Activated CD4-positive, alpha-beta T cell treated with anti-CD3 and anti-CD28 coated beads, Interleukin-2, amount 50 U/mL, for 48 hours (primary cell): ENCODE data around the gene CFAP54.

Experiments used
- DNase-seq, 2 experiments: peaks; one replicate each; pipeline ENCODE4 v3.0.0-alpha.2; 2020

CFAP54 gene

DNA sequence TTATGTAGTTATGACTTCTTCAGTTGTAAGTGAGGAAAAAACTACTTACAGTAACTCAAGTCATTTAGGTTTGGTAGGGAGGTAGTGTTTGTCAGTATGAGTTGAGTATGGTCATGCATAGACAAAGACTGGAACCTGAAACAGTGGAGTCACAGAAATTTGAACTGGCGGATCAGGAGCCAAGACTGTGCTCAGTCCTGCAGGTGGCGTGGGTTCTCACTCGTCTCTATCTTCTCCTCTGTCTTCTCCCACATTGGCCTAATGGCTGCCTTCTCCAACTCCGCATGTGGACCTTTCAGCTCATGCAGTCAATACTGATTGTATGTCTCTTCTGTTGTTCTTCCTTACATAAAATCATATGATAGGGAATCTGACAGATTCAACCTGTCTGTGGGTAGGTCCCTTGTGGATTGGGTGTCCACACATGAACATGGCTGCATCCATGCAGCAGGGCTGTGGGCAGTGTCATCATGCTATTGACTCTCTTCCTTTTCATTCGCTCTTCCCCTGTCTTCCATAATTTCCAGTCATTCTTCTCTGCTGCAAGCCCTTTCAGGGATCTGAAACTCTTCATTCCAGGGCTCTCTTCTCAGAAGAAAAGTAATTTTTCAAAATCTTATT, 338.9 kb downstream of the CFAP54 start:
- DNase-seq, result peak in 1 of 2 experiments; percentile 6

DNA sequence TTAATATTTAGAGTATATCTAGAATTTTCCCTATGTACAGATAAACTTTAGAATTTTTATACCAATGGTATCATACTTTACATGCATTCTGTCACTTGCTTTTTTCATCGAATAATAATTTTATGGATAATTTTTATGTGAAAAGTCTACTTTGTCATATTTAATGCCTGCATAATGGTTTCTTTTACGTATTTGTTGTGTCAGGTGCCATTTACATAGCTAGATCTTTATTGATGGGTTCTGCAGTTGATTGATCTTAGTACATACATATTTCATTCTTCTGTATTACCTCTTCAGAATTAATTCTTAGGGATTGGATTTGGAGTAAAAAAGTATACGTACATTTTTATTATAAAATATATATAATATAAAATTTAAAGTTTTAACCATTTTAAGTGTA, 340.0 kb downstream of the CFAP54 start:
- no peak for DNase-seq

DNA sequence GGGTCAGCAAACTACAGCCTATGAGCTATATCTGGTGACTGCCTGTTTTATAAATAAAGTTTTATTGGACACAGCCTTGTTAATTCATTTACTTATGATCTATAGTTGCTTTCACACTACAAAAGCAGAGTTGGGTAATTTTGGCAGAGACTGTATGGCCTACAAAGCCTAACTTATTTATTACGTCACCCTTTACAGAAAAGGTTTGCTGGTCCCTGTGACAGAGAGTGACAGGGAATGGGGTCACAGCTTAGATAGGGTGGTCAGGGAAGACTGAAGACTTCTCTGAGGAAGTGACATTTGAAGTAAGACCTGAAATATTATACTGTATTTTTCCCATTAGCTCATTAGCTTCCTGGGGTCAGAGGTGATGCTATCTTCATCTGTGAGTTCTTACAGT, 342.0 kb downstream of the CFAP54 start:
- no peak for DNase-seq

DNA sequence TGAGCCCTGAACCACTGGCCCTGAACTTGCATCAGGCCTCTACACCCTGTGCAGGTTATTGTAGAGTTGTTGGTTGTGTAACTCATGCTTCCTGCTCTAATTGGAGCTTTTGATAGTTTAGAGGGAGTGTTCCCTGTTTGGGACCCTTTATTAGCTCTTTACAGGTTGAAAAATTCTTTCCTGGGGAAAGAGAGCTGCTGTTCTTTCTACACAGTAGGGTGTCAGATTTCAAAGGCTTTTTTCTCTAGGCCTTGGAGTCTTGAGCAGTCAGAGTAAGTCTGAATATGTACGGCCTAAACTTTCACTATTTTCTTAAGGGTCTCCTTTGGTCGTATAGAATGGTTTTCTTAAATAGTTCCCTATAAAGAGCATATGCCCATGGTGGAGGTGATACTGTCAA, 356.9 kb downstream of the CFAP54 start:
- DNase-seq, result no peak

DNA sequence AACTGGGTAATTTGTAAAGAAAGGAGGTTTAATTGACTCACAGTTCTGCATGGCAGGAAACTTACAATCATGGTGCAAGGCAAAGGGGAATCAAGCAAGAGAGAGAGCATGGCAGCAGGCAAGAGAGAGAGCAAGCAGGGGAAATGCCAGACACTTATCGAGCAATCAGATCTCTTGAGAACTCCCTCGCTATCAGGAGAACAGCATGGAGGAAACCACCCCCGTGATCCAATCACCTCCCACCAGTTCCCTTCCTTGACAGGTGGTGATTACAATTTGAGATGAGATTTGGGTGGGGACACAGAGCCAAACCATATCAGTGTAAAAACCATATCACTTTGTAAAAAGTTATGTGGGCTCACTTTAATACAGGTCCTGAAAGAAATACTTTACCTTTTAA, 361.3 kb downstream of the CFAP54 start:
- DNase-seq, result no peak

DNA sequence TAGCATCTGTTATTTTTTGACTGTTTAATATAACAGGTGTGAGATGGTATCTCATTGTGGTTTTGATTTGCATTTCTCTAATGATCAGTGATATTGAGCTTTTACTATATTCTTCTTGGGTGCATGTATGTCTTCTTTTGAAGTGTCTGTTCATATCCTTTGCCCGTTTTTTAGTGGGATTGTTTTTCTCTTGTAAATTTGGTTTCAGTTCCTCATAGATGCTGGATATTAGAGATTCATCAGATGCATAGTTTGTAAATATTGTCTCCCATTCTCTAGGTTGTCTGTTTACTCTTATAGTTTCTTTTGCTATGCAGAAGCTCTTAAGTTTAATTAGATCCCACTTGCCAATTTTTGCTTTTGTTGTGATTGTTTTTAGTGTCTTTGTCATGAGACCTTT, 368.8 kb downstream of the CFAP54 start:
- DNase-seq, result no peak

DNA sequence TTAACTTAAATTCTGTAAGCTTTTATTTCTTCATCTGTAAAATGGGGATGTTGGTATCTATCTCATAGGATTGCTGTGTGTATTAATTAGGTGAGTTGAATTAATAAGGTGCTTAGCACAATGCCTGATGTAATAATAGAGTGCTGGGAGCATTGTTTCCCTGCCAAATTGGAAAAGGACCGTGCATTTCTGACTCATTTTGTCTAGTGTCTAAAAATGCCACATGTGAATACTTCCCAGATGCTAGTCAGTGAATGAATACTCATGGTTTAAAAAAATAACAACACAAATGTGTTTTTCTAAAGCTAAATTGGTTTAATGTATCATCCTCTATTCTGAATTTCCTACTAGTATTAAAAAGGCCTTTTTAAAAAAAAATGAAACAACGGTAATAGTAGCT, 372.3 kb downstream of the CFAP54 start:
- no peak for DNase-seq

DNA sequence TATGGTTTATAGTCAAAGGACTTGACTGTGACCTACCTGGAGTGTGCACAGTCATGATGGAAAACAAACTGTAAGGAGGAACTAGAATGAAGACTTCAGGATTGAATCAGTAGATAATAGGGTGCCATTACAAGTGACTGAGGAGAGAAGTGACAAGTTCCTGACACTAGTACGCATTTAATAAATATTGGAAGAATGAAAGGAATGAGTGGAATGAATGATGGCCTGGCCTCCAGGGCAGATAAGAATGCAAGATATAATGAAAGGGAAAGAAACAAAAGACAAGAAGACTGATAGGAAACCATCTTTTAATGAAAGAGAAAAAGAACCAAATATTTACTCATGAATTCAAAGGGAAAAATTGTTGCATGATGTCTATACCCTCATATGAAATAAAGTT, 372.9 kb downstream of the CFAP54 start:
- DNase-seq, result no peak

DNA sequence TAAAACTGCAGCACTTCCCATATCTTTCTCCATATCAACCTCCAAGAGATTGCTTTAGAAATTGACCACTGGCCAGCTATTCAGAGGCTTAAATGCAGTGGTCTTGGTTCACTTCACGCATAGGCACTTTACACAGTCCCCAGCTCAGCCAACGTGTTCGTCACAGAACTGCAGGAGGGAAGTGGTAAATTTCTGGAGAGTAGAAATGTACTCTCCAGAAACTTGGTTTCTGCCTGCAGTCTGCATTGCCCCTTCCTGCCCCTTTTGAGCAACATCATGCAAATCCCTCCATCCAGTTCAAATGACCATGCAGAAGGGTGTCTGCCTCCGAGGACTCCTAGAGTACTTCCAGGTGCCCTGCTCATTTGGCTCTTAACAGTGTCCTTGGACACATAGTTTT, 375.0 kb downstream of the CFAP54 start:
- no peak for DNase-seq

DNA sequence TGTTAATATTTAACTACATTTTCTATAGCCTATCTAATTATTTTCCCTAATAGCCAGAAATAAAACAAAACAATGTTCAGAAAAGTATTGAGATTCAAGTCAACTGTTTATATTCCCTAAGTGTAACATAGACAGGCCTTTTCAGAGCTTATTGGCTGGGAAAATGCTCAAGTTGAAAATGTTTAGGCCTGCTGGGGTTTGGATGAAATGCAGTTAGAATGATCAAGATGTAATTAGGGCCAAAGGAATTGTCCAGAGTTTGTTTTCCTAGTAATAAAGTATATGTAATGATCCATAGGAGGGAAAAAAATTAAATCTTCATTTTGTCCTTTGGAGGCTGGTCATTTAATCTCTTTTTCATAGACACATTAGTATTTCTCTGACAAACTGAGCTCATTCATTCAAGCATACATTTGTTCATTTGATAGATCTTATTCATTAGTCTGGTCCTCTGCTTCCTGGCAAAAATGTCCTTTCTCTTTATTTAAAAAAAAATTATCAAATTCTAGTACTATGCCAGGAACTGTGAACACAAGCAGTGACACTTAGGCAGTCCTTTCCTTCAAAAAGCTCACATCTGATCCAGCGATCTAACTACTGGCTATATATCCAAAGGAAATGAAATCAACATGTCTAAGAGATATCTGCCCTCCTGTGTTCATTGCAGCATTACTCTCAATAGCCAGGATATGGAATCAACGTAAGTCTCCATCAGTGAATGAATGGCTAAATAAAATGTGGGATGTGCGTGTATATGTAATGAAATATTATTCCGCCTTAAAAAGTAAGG, 377.6 kb downstream of the CFAP54 start:
- DNase-seq, result no peak

DNA sequence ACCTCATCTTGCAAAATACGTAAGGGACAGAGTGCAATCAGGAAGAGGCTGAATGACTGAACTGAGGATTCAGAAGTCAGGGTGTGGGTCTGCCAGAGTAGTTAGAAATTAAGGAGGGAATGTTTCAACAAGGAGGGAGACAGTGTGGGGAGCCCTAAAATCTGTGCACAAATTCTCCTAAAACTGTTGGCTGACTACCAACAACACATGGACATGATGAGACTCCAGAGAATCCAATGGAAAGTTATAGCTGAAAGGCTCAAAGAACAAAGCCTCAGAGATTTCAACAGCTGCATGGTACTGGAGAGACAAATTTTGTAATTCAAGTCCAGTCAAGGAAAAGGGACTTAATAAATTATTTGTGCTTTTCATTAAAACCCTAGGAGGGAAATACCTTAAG, 381.6 kb downstream of the CFAP54 start:
- DNase-seq, result no peak

DNA sequence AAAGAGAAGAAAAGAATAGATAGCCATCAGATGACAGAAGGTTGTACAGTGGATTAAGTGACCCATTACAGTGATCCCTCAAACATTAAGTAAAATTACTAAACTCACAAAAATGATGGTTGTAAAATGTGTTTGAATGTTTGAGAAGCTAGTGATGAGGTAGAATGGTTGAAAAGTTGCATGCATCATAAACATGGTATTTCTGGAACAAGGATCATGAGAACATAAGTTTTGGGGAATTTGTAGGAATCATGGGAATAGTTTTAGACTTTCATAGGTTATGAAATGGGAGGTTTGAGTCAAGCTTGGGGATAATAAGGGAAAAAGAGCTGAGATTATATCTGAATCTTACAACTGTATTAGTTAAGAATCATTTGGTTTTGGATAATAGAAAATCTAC, 383.6 kb downstream of the CFAP54 start:
- DNase-seq, result no peak

DNA sequence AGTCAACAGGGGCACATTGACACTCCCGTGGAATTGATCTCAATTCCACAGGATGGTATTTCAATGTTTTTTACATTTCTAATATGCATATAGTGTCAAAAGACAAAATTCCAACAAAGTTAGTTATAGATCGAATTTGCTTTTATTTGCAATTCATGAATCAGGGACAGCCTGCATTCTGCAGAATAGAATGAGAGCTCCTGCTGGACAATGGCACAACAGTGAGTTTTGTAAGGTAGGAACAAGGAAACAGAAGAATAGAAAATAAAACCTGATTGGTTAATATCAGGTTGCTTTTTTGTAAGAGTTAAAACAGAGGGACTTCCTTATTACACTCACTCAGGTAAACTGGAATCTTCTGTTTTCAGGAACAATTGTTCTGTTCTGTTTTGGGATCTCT, 384.8 kb downstream of the CFAP54 start:
- no peak for DNase-seq

DNA sequence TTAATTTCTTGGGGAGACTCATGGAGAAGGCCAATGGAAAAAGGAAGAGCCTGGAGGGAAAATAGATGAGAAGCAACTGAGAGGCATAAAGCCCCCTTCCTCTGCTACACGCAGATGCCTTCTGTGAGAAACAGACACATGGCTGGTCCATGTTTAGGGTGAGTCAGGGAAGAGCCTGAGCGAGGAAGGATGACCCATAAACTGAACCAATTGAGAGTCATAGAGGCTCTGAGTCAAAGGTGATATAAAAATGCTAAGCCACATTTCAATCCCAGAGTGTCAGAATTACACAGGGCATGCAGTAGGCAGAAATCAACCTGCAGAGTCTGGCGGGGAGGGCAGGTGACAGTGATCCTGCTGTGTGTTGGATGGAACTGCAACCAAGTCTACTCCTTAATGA, 387.6 kb downstream of the CFAP54 start:
- DNase-seq, result no peak

DNA sequence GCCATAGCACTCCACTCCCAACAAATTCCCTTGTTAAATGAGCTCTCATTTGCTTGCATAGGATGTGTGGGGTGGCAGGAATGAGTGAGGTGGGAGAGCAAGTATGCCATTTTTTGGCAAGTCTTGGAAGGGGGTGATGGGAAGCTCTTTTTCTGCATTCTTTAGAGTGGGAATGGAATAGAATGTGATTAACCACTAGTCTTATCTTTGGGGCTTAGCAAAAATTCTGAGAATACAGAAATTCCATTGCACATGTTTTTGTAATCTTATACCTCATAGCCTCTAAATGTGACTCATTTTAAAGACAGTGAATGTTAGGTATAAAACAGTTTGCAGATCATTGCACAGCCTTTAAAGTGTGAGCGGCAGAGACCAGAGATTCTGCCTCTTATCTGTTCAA, 389.3 kb downstream of the CFAP54 start:
- DNase-seq, result no peak

DNA sequence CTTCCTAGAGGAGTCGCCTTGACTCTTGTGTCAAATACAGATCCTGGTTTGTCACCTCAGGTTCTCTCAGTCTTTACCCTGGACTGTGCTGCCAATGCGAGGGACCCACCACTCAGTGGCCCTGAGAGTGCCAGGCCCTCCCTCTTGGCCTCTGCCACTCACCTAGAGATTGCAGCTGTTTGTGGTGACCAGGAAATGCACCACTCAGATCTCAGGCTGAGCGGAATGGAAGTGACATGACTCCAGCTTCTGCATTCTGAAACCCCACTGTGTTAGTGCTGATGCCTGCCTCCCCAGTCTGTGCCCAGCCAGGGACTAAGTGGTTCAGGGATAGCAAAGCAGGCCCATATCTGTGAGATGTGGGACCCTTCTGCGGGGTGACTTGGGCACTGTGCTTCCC, 389.9 kb downstream of the CFAP54 start:
- DNase-seq, result no peak

DNA sequence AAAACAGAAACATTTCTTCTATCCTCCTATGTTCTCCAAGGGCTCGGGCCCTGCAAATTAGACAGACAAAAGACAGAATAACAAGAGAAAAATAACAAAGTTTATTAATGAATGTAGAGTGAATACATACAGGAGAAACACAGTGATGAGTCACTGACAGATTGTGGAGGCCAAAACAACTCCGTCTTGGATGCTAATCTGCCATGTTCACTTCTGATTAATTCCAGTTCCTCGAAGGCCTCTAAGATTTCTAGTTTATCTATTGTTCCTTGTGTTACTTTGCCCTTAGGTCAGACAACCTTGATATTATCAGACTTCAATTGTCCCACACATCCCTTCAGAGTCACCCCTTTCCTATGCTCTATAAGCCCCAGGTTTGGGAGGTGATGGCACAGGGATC, 390.8 kb downstream of the CFAP54 start:
- DNase-seq, result no peak

DNA sequence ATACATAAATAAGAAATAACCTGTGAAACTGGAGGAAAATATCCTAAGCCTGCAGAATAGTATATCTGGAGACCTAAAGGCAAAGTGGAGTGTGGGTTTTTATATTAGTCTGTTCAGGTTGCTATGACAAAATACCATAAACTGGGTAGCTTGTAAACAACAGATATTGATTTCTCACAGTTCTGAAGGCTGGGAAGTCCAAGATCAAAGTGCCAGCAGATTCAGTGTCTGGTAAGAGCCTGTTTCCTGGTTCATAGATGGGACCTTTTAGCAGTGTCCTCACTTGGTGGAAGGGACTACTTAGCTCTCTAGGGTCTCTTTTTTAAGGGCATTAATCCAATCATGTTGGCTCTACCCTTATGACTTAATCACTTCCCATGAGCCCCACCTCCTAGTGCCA, 392.2 kb downstream of the CFAP54 start:
- no peak for DNase-seq

DNA sequence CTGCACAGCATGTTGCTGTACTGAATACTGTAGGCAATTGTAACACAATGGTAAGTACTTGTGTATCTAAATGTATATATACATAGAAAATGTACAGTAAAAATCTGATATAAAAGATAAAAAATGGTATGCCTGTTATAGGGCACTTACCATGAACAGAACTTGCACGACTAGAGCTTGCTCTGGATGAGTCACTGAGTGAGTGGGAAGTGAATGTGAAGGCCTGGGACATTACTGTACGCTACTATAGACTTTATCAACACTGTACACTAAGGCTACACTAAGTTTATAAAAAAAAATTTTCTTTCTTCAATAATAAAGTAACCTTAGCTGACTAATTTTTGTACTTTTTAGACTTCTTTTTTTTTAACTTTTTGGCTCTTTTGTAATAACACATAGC, 393.5 kb downstream of the CFAP54 start:
- no peak for DNase-seq

DNA sequence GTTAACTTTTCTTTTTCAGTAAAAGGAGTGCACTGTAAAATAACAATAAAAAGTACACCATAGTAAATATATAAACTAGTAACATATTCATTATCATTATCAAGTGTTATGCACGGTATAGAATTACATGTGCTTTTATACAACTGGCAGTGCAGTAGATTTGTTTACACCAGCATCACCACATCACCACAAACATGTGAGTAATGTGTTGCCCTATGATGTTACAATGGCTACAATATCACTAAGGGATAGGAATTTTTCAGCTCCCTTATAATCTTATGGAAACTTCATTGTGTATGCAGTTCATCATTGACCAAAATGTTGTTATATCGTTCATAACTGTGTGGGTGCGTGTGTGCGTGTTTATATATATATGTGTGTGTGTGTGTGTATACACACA, 394.2 kb downstream of the CFAP54 start:
- no peak for DNase-seq

DNA sequence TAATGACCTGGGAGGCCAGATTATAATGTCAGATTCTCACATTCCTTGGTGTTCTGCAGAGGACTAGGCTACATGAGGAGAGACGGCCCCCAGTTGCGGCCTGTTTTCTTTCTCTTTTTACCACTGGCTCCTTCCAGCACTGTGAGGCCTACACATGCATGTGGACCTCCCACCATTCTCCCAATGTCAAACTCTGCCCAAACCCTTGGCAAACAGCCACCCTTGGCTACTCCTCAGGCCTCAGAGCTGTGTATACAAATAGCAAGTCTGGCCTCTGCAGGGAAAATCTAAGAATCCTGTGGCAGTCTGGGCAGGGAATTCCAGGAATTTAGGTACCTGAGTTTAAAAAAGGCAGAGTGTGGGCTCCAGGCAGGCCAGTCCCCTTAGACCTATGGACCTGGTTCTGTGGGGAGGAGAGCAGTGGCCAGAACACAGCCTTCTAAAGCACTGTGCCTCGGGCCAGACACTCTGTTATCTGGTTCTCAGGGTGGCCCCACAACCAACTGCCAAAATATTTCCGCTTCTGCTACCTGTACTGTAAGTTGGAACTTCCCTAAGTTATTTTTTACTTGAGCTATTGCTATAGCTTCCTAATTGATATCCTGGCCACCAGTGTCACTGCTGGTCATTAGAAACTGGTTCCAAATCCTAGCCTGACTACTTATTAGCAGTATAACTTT, 397.8 kb downstream of the CFAP54 start:
- no peak for DNase-seq

DNA sequence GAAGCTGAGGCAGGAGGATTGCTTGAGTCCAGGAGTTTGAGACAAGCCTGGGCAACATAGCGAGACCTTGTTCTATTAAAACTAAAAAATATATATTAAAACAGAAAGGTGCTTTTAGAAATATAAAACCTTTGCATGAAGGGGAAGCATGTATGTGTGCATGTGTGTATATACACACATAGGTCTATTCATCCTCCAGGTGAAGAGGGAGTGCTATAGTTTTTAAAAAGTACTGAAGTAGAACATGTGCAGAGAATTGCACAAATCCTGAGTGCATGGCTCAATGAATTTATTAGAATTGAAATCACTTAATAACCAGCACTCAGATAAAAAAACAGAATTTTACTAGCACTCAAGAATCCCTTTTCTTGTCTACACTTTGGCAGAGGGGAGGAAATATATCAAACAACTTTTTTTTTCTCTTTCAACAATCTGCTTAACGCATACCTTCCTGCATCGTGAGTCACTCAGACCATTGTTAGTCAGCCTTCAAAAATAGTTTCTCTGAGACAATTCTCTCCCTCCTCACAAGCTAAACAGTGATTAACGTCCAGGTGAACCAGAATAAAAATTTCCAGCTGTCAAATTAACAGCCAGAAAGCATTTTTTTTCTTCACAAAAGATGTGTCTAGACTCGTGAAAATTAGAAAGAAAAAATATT, 400.0 kb downstream of the CFAP54 start:
- DNase-seq, result no peak

DNA sequence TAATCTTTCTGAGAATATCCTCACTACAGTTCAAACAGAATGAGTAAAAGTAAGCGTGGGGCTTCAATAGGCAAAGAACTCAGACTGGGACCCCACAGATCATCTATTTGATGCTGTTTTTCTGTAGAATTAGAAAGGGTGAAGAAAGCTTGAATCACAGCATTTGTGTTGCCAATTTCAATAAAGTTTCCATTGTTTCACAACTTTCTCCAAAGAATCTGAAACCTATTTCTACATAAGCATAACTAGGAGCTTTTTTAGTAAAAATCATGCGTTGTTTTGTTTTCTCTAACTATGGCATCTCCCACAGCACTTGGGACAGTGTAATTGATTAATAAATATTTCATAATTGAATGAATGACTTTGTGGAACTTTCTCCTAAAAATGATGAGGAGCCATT, 401.0 kb downstream of the CFAP54 start:
- no peak for DNase-seq

DNA sequence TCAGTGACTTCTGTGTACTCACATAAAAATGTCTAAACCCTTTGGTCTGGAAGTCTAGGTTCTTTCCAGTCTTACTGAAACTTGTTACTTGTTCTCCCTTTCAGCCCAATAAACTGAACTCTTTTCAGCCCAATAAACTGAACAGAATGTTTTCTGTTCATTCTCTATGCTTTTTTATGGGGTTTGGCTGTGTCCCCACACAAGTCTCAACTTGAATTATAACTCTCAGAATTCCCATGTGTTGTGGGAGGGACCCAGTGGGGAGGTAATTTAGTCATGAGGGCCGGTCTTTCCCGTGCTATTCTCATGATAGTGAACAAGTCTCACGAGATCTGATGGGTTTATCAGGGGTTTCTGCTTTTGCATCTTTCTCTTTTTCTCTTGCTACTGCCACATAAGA, 402.7 kb downstream of the CFAP54 start:
- no peak for DNase-seq
